Endothelial cell of umbilical vein (primary cell): ENCODE data around the gene CYP2A13.

Experiments used
- CTCF ChIP-seq, 2 donors: IDR thresholded peaks; 1 replicate in 1 of 2; 2 replicates in 1 of 2; pipeline ENCODE4 v1.5.1; 2011; ENCODE audit warnings: low read length in 2 of 2, mild to moderate bottlenecking in 2 of 2, moderate library complexity in 2 of 2, control low read depth in 1 of 2, inconsistent platforms in 1 of 2, low read depth in 1 of 2; ENCODE audit not compliant: insufficient read depth in 1 of 2; ENCODE audit errors: extremely low read depth in 1 of 2
- EZH2 ChIP-seq: IDR thresholded peaks from 2 replicates; pipeline ENCODE4 v1.6.1; 2012; ENCODE audit warnings: borderline replicate concordance, low read depth, mild to moderate bottlenecking, moderate library complexity, low read length, inconsistent platforms; ENCODE audit not compliant: severe bottlenecking
- MYC ChIP-seq: IDR thresholded peaks from one replicate; pipeline ENCODE4 v1.6.1; 2011; ENCODE audit warnings: mild to moderate bottlenecking, low read depth, low read length
- POLR2A ChIP-seq: IDR thresholded peaks from 2 replicates; pipeline ENCODE4 v1.6.1; 2012; ENCODE audit warnings: low read depth, mild to moderate bottlenecking, control low read depth, low read length
- POLR2AphosphoS5 ChIP-seq: IDR thresholded peaks from 2 replicates; pipeline ENCODE4 v1.6.1; 2012; ENCODE audit warnings: low read depth, mild to moderate bottlenecking, control low read depth, low read length, moderate library complexity; ENCODE audit not compliant: insufficient read depth

DNA sequence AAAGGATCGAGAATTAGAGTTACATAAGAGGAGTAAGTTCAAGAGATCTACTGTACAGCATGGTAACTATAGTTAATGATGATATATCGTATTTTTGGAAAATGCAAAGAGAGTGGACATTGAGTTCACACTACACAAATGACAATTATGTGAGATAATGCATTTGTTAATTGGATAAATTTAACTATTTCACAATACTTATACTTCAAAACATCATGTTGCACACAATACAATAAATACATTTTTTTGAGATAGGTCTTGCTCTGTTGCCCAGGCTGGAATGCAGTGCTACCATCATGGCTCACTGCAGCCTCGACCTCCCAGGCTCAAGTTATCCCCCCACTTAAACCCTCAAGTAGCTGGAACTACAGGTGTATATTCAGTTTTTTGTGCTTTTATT, 17.9 kb downstream of the CYP2A13 start:
- no peak for TF ChIP-seq POLR2A
- TF ChIP-seq EZH2, result no peak
- no peak for TF ChIP-seq CTCF (IDR thresholded peaks at IDR 0.05; ENCODE audit: extremely low read depth in 1 of 2, insufficient read depth in 1 of 2, low read depth in 1 of 2, low read length in 2 of 2)
- no peak for TF ChIP-seq MYC
- no peak for TF ChIP-seq POLR2AphosphoS5
